ENCODE data around the gene GSE1. TPM values are rescaled to one million over a fixed set of nuclear protein-coding genes. Genes with fewer than 3 reads are reported as not detected.
A peak's percentile ranks its signal among the peaks of the same experiment; 100 is the strongest.

GSE1 gene
- total and polyA plus RNA-seq, 2 of the 13 experiments (the other 11 are each of a cell fraction or from before 2014, with no cell fraction given) = 16.1 to 31.2 TPM

- TF ChIP-seq ZFP91 (CRISPR knock-in tag; IDR thresholded peaks at IDR 0.05; ENCODE audit: borderline replicate concordance) (peak; percentile 72), ZNF264 (CRISPR knock-in tag; IDR thresholded peaks at IDR 0.05) (no peak), EED (CRISPR knock-in tag; IDR thresholded peaks at IDR 0.05) (peak; percentile 21; the same call in 1 of the 2 replicates), ATF4 (CRISPR knock-in tag; IDR thresholded peaks at IDR 0.05) (no peak), MED1 (CRISPR knock-in tag; IDR thresholded peaks at IDR 0.05) (peak; percentile 73; the same call in 1 of the 2 replicates), ZNF569 (CRISPR knock-in tag; IDR thresholded peaks at IDR 0.05; ENCODE audit: borderline replicate concordance) (no peak), ZNF567 (CRISPR knock-in tag; IDR thresholded peaks at IDR 0.05; ENCODE audit: borderline replicate concordance) (peak; percentile 71; the same call in 1 of the 2 replicates), ZNF496 (CRISPR knock-in tag; IDR thresholded peaks at IDR 0.05; ENCODE audit: insufficient replicate concordance) (no peak), CSRNP2 (CRISPR knock-in tag; conservative IDR thresholded peaks at IDR 0.05; ENCODE audit: low read depth) (no peak), NCOA1 (CRISPR knock-in tag; IDR thresholded peaks at IDR 0.05) (no peak), ZMYM4 (CRISPR knock-in tag; IDR thresholded peaks at IDR 0.05) (peak; percentile 74), CCDC6 (CRISPR knock-in tag; IDR thresholded peaks at IDR 0.05) (no peak), ZNF253 (CRISPR knock-in tag; IDR thresholded peaks at IDR 0.05; ENCODE audit: borderline replicate concordance) (no peak), CBX2 (IDR thresholded peaks at IDR 0.05; ENCODE audit: low read depth, low read length) (no peak), CBX2 (CRISPR knock-in tag; IDR thresholded peaks at IDR 0.05; ENCODE audit: low read depth) (no peak), ZNF687 (CRISPR knock-in tag; IDR thresholded peaks at IDR 0.05) (peak; percentile 91)
Observed at GRCh38 chr16:85563515-85564276, 49.4 kb upstream of the GSE1 start (continued).
